ENCODE measurements around the gene PCDHB4.
"Not testable (repeated sequence)": the region's sequence is repeated elsewhere in the genome, so short reads cannot be mapped to it uniquely, and the experiment has no call there.

Gene PCDHB4

GRCh38 chr5:141121563-141121962 is at the start of gene PCDHB4:
Gene PCDHB4, plus strand, starts transcription at chr5:141121818. Its CDS starts 181 bp downstream, at chr5:141121999.
- no peak for DNase-seq (ENCODE audit: low read depth)

- no peak for DNase-seq (ENCODE audit: low read depth)
These were observed 43.8 kb upstream of the PCDHB4 start for GRCh38 chr5:141077826-141078225.

GRCh38 chr5:141082228-141082627 is 39.4 kb upstream of the PCDHB4 start:
- DNase-seq (ENCODE audit: low read depth), result no peak

GRCh38 chr5:141084487-141084989 is 37.1 kb upstream of the PCDHB4 start:
- peak; percentile 14 for DNase-seq (ENCODE audit: low read depth)

- peak; percentile 34 for DNase-seq (ENCODE audit: low read depth)
These were observed 26.9 kb upstream of the PCDHB4 start, which contains the start of gene PCDHB2 for GRCh38 chr5:141094481-141095262. Gene PCDHB2, plus strand, starts transcription at chr5:141094615. Its CDS starts 176 bp downstream, at chr5:141094791.

- DNase-seq (ENCODE audit: low read depth), result no peak
These were observed 26.4 kb upstream of the PCDHB4 start for GRCh38 chr5:141095263-141095641.

- not testable (repeated sequence) for DNase-seq (ENCODE audit: low read depth)
These were observed 25.4 kb upstream of the PCDHB4 start for GRCh38 chr5:141096181-141096580.

GRCh38 chr5:141096586-141096985 is 25.0 kb upstream of the PCDHB4 start:
- not testable (repeated sequence) for DNase-seq (ENCODE audit: low read depth)

GRCh38 chr5:141100243-141100805 is 21.3 kb upstream of the PCDHB4 start, which contains the start of gene PCDHB3:
Gene PCDHB3, plus strand, starts transcription at chr5:141100473. Its CDS starts 177 bp downstream, at chr5:141100650.
- no peak for DNase-seq (ENCODE audit: low read depth)

GRCh38 chr5:141101059-141101458 is 20.6 kb upstream of the PCDHB4 start:
- no peak for DNase-seq (ENCODE audit: low read depth)

GRCh38 chr5:141102070-141102469 is 19.5 kb upstream of the PCDHB4 start:
- not testable (repeated sequence) for DNase-seq (ENCODE audit: low read depth)

- not testable (repeated sequence) for DNase-seq (ENCODE audit: low read depth)
These were observed 19.1 kb upstream of the PCDHB4 start for GRCh38 chr5:141102471-141102870.

- no peak for DNase-seq (ENCODE audit: low read depth)
These were observed 16.3 kb upstream of the PCDHB4 start for GRCh38 chr5:141105350-141105749.

- no peak for DNase-seq (ENCODE audit: low read depth)
These were observed 2.4 kb upstream of the PCDHB4 start for GRCh38 chr5:141119250-141119649.

- no peak for DNase-seq (ENCODE audit: low read depth)
These were observed 367 bp downstream of the PCDHB4 start for GRCh38 chr5:141121985-141122384.

GRCh38 chr5:141123396-141124135 is 1.9 kb downstream of the PCDHB4 start:
- not testable (repeated sequence) for DNase-seq (ENCODE audit: low read depth)

- no peak for DNase-seq (ENCODE audit: low read depth)
These were observed 5.7 kb downstream of the PCDHB4 start for GRCh38 chr5:141127305-141127704.

GRCh38 chr5:141135030-141135717 is 13.6 kb downstream of the PCDHB4 start, which contains the start of gene PCDHB5:
Gene PCDHB5, plus strand, starts transcription at chr5:141135206. Its CDS starts 229 bp downstream, at chr5:141135435.
- DNase-seq (ENCODE audit: low read depth), result no peak

GRCh38 chr5:141135718-141136266 is 14.2 kb downstream of the PCDHB4 start:
- no peak for DNase-seq (ENCODE audit: low read depth)

GRCh38 chr5:141137346-141137745 is 15.7 kb downstream of the PCDHB4 start:
- not testable (repeated sequence) for DNase-seq (ENCODE audit: low read depth)

- peak; percentile 23 for DNase-seq (ENCODE audit: low read depth)
These were observed 28.2 kb downstream of the PCDHB4 start, which contains the start of gene PCDHB6 for GRCh38 chr5:141149812-141150211. Gene PCDHB6, plus strand, starts transcription at chr5:141150057. Its CDS starts 201 bp downstream, at chr5:141150258.

Measured in HS-5 (cell line).